GM18909 (cell line): ENCODE results near the gene ZNF837.
"Not testable (repeated sequence)": the region's sequence is repeated elsewhere in the genome, so short reads cannot be mapped to it uniquely, and the experiment has no call there.

Experiments used
- ATAC-seq: cut with Tn5 transposase; IDR thresholded peaks from one replicate; pipeline ENCODE4 v1.9.1; 2021; ENCODE audit warnings: mild to moderate bottlenecking; ENCODE audit not compliant: unreplicated experiment, poor library complexity

The ZNF837 gene

DNA sequence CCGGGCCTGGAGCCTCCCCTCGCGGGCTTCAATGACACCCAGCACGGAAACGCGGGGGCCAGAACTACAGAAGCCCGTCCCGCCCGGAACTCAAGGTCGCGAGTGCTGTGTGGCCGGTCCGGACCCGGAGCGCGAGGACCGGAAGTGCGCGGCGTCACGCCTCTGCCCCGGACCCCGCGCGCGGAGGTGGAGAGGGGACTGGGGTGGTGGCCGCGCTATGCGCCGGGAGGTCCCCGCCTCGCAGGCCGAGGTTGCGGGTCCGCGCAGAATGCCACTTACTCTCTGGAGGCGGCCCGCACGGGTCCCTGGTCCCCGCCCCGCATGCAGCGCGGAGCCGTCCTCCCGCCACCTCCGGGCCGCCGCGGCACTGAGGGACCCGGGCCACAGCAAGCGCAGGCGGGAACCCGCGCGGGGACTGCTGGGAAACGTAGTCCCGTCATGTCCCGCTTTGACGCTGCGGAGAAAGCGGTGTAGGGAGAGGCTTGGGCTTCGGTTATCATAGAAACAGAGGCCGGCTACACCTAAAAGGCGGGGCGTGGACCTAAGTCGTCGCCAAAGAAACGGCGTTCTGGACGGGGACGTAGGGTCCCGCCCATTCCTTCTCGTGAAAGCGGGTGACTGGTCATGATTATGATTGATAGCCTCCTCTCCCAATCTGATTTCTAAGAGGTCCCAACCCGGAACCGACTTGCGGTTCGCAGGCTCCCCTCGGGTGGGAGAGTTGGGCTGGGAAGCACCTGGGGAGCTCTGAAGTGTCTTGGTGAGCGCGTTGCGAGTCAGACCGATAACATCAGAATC is at the start of gene ZNF837:
Gene ZNF837 (minus strand): TSS at position 369 of the 798 bp plus-strand sequence. CDS start 11,698 bp downstream, outside the sequence.
- peak; percentile 85 for ATAC-seq

DNA sequence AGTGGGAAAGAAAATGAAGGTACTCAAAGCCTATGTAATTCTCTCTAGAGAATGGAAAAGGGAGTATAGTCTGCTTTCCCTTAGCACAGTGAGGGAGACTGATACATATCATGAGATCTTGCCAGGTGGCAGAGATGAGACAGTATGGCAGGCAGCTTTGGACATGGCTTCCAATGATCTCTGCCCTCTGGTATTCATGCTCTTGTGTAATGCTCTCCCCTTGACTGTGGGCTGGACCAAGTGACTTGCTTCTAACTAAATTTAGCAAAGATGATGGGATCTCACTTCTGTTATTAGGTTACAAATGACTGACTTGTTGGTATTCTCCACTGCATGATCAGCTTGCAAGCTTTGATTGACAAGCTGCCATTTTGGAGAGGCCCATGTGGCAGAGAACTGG is 48.9 kb upstream of the ZNF837 start:
- no peak for ATAC-seq

DNA sequence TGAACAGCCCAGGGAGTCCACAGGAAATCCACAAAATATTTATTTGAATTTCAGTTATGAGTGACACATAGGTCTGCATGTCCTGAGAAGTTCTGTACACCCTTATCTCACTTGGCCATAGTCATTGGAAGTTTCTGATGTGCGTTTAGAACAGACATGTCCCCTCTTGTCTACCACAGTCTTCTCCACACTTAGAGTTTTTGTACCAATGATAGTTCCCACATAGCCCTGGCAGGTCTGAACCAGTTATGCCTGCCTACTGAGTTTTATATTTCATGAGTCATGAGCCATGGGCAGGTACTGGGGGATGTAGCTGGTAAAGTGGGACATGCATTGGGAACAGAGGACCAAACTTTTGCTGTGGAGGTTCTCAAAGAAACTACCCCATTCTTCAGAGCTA is 47.8 kb upstream of the ZNF837 start:
- ATAC-seq: no peak

GRCh38 chr19:58417071-58417470 is 36.2 kb upstream of the ZNF837 start:
- no peak for ATAC-seq

DNA sequence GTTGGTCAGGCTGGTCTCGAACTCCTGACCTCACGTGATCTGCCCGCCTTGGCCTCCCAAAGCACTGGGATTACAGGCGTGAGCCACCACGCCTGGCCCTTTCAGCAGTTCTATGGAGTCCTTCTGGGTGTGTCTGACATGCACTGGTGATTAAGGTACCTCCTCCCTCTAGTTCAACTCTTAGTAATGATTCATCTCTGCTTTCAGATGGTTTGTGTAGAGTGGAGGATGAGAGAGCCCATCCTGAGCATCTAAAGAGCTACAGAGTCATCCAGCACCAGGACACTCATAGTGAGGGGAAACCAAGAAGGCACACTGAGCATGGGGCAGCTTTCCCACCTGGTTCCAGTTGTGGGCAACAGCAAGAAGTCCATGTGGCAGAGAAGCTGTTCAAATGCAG is 35.8 kb upstream of the ZNF837 start:
- no peak for ATAC-seq

GRCh38 chr19:58409010-58409790 is 28.4 kb upstream of the ZNF837 start:
- ATAC-seq: peak; percentile 17

DNA sequence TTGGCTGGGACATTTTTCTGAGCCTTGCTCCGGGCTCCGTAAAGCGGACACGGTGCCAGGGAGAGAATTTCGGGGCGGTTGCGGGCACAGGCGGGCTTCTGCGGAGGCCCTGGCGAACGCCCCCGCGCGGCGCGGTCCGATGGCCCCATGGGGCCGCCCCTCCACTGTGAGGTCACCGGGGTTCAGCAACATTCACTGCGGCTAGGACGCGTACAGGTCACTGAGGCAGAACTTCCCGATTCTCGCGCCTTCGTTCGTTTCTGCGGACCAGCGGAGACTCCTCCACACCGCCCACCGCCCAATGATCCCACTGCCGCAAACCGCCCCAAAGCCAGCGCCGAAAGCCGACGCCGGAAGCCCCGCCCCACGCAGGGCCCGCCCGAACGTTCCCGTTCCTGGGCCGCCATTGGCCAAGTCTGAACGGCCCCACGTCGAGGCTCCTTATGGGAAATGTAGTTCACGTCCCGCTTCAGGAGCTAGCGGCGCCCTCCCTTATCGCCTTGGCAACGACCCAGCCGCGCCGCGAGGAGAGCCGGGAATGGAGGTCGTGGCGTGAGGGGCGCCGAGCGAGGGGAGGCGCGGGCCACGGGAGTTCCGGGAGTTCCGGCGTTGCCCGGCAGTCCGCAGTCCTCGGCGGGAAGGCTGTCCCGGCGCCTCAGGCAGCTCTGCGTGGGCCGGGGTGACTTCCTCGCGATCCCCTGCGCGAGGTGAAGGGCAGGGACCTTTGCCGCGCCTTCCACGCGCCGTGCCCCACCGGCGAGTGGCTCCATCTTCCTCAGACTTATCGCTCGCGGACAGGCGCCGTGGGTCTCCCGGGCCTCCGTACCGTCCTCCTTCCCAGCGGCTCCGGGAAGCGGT is 27.6 kb upstream of the ZNF837 start, which contains the start of gene ZNF584:
Gene ZNF584 (plus strand): TSS at position 498 of the 858 bp plus-strand sequence. CDS start 499 bp downstream, outside the sequence.
- ATAC-seq: peak; percentile 92

GRCh38 chr19:58407658-58408151 is 26.9 kb upstream of the ZNF837 start:
- ATAC-seq: peak; percentile 4

DNA sequence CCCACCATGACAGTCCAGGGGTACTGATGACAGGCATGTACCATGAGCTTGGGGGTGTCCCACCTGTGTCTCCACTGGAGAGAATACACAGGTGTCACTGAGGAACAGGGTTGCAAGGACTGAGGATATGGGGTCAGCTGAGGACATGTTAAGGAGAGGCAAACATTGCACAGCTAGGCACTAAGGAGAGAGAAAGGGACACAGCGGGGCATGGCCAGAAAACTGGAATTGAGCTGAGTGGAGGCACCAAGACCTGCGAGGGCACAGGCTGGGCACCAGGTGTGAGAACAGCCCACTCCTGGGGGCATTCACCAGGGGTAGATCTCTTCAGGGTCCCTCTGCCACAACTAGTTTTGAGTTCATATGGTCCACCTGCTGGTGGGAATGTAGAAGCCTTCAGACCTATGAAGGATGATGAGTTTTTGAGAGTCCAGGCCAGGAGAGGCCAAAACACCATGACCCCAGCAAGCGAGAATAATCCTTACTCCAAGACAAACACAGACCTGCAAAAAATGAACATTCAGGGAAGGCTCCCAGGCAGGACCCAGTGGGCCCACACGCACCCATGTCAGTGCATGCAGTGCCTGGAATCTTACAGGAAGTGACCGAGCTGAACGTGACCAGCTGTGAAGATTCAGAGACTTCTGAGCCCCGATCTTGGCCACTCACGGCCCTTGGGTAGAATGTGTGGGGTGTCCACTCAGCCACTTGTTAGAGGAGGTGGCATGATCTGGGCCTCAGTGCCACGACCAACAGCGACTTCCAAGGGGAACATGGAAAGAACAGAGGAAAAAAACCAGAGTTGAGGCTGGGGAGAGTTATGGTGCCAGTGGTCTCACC is 26.2 kb upstream of the ZNF837 start:
- ATAC-seq: no peak

GRCh38 chr19:58403920-58404478 is 23.2 kb upstream of the ZNF837 start:
- not testable (repeated sequence) for ATAC-seq

DNA sequence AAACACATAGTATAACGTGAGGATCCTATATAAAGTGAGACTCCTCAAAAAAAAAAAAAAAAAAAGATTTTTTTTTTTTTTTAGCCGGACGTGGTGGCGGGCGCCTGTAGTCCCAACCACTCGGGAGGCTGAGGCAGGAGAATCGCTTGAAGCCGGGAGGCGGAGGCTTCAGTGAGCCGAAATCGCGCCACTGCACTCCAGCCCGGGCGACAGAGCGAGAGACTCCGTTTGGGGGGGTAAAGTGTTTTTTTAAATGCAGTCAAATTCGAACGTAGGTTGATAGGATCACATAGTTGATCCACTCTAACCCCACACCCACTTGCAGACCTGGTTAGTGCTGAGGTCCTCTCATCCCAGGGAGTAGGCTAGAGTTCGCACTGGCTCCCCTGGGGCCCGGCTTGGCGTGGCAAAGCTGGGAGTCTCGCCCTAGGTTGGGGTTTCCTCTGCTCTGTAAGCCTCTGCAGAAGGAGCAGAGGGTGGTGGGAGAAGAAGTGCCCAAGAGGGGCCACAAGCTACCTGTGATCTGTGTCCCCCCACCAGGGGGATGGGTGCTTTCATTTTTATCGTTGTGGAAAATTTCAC is 21.1 kb upstream of the ZNF837 start:
- no peak for ATAC-seq

- peak; percentile 98 for ATAC-seq
These were observed 20.3 kb upstream of the ZNF837 start for GRCh38 chr19:58400916-58401839.

- ATAC-seq: no peak
These were observed 19.6 kb upstream of the ZNF837 start for GRCh38 chr19:58400316-58400915.

GRCh38 chr19:58399903-58400302 is 19.1 kb upstream of the ZNF837 start:
- ATAC-seq: no peak

DNA sequence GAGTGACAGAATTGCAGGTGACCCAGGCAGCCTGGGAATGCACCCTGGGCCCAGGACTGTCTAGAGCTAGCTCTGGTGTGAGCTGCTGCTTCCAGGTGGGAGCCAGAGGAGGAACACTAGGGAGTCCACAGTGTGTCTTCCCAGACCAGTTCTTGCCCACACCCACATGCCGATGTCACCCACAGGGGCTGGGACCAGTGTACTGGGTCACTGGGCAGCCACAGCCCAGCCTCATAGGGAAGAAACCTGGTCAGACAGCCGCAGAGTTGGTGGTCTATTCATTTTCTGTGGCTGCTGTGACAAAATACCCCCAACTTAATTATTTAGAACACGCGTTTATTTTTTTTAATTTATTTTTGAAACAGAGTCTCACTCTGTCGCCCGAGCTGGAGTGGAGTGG is 17.7 kb upstream of the ZNF837 start:
- ATAC-seq: no peak

GRCh38 chr19:58398087-58398486 is 17.3 kb upstream of the ZNF837 start:
- no peak for ATAC-seq

GRCh38 chr19:58397533-58398037 is 16.8 kb upstream of the ZNF837 start:
- no peak for ATAC-seq
